HS-27A (cell line): ENCODE data around the gene BAG1.

ENCODE experiments used
- DNase-seq: peaks from one replicate; pipeline ENCODE4 v3.0.0-alpha.2; 2012; ENCODE audit warnings: low read depth, missing footprints

BAG1 gene

DNA sequence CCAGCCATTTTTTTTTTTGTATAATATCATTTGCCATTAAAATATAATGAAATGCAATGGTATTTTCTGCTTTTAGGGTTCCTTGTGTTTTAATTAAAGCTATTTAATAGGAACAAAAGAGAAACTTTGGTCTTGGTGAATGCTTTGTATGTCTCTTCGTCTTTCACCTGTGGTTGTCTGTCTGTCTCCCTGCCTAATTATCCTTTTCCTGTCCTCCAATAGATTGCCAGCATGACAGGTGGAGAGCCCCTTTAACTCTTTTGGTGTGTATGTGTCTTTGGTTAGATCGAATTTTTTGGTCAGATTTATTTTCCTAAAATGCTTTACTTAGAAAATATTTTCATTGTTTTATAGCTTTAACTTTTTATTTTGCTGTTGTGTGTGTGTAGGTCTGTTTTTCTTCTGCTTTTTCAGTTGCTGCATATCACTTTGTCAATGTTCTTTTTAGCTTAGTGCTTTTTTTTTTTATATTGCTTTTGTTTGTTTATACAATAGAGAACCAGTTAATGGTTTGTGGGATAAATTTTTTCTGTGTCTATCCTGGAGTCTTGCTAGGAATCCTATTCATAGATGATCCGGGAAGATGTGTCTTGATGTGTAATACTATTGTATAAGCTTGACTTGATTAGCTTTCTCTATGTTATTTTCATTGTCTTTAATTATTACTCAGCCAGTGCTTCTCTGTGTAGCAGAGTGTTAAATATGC is 8.9 kb upstream of the BAG1 start:
- DNase-seq: no peak

DNA sequence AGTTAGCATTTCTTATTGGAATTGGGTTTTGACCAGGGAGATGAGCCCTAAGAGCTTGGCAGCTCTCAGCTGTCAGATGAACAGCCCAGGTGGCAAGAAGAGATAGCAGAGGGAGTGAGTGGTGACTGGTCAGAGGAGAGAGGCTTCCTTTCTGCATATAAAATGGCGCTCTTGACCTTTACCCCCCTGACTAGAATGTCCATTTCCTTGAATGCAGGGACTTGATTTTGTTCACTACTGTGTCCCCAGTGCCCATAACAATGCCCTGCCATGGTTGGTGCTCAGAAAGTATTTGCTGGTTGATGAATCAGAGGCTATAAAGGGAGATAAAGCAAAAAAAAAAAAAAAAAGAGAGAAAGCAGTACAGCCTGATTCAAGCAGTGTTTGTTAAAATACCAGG is 7.6 kb upstream of the BAG1 start:
- DNase-seq: no peak

DNA sequence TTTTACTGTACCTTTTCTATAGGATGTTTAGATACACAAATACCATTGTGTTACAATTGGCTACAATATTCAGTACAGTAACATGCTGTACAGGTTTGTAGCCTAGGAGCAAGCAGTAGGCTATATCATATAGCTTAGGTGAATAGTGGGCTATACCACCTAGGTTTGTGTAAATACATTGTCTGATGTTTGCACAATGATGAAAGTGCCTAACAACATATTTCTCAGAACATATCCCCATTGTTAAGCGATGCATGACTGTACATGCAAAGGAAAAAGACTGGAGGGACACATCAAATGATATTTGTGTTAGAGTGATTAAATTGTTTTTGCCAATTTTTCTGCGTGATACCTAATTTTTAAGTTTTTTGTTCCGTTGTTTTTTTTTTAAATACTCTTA is 5.6 kb upstream of the BAG1 start:
- no peak for DNase-seq

DNA sequence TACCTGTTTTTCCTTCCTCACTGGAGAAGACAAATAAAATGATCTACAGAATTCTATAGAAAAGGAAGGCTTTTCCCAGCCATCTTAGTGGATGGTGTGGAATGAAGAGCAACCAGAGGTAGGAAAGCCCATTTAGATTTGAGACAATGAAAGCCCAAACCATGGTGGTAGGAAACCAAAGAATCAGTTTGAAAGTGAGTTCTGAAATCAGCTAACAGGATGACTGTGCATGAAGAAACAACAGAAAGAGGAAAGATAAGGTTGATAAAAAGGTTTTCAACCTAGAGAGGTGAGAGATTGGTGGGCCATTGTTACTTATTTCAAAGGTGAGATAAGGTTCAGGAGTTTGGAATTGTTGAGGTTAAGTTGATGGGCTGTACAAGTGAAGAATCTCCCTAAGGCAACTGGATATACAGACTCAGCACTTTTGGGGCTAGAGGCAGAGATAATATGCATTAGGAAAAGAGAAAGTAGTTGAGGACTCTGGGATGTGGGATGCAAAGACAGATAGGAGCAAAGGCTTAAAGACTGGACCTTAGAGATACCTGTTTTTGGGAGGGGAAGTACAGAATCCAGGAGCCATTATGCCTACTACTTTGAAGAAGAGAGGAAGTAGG is 2.8 kb upstream of the BAG1 start:
- no peak for DNase-seq

DNA sequence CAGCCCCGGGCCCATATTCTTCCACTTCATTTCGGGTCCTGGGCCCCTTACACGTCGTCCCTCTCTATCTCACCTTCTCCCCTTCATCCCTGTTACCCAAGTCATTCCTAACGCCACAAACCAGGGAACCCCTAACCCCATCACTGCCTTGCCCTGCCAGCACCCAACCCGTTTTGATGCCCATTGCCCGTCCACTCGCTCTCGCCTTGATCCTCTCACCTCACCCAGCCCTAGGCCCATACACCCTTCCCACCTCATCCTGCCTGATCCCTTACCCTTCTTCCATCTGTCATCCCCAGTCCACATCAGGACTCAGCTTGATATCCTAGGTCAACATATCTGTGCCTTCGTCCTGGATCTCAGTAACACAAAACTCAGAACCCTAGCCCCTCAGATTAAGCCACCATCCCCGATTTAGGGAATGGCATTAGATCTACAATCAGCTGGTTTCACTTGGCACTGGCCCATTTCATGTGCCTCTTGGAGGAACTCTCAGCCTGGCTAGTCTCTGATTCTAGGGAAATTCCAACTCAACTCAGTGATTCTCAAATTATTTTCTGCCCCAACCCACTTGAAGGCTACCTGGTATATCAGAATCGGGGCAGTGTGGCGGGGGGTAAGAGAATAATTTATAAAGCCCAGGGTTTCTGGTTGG is 830 bp upstream of the BAG1 start:
- no peak for DNase-seq

DNA sequence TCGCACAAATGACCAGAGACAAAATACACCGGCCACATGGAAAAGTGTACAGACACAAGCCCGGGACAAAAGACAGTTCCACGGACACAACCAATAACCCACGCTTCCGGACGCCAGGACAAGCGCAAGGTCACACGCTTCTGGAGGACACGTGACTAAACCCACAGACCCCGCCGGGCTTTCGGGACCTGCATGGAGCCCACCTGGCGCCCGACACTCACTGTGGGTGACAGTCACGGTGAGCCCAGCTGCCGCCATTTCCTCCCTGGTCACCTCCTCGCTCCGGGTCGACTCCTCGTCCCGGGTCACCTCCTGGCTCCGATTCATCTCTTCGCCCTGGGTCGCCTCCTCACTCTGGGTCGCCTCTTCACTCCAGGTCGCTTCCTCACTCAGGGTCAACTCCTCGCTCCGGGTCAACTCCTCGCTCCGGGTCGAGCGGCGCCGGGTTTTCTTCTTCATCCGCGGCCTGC is 470 bp downstream of the BAG1 start:
- peak; percentile 14 for DNase-seq

DNA sequence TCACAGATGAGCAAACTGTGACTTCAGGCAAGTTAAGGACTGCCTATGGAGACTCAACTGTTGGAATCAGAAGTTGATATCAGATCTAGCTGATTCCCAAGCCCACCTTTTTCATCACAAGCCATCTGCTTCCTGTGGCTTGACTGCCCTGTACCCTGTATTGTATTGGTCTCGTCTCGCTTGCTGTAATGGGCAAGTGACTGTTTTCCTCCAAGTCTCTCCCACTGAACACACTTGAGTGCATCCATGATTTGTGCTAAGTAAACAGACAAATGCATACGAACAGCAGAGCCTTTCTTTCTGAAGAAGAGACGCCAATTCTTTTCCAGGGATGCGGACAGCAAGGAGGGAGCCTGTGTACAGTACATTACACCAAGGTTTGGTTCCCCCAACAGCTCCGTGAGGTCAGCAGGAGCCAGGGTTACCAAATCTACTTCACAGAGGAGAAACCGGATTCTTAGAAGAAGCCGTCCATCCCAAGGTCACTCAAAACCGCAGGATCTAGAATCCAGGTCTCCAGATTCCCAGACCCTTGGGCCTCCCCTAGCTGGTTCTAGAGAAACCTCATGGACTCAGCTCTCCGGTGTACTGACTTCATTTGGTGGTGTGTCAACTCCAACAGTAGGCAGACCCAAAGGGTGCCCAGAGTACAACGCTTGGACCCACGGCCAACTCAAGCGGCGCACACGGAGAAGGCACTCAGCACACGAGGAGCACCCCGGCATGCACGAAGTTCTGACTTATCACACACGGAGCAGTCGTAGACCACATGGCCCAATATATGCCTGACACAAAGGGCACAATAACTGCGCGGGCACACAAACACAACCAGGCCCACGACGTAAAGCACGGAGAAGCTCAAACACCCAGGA is 1.1 kb downstream of the BAG1 start:
- peak; percentile 12 for DNase-seq

DNA sequence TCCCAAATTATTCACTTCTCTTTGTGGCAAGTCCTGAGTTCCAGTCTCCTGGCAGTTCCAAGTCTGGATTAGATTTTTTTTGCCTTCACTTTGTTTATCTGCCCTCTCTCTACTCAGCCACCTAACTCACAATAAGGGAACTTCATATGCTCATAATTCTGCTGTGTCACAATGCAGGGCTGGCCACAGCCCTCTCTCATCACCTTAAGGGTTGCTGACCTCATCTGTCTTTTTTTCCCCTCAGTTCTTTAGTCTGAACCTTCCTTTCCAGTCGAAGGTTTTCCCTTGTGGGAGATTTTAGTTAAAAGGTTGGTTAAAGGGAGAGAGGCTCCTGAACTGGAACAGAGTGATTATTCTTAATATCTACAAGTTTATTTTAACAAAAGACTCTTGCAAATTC is 4.1 kb downstream of the BAG1 start:
- no peak for DNase-seq

DNA sequence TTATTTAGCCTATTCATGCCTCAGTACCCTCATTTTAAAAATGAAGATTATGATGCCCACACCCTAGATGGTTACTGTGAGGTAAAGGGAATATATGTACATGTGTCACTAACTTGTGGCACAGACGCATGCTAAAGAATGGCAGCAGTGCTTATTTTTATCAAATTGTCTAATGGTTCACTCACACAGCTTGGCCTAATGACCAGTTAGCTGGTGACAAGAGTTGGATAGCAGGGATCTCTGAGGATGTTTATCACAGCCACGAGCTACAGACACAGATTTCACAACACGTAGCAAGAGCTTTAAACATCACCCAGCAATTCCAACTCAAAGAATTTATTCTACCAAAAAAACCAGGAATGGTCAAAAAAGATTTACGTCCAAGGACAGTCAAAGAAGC is 7.2 kb downstream of the BAG1 start:
- DNase-seq: no peak

DNA sequence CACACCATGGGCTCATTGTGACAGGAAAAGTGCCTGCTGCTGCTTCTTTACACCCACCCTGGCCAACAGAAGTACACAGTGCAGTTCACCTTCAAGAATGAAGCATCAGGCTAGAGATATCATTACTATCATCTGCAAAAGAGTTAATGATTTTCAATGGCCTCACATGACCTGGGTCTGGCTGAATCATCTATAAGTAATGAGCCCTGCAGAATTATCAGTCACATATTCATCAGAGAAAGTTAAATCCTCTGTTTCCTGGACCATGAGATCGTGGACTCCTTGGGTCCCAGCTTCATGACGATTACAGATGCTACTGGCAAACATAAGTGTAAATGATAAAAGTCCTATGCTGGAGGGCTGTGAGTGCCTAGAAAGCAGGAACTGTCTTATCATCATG is 8.3 kb downstream of the BAG1 start:
- no peak for DNase-seq

DNA sequence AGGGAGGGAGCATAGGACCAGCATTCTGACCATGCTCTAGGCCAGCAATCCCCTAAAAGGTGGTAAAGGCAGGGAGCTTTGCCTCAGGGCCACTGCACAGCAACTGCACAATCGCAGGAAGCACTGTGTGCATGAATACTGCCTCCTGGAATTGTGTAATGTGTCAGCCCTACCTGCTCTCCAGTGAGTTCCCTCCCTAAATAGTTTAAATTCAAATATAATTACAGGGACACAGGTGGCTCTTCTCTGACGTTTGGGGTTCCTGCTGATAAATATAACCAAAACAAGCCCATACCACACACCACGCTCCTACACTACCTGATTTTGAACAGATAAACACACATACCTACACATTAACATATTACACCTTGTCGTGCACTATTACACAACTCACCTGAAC is 9.0 kb downstream of the BAG1 start:
- DNase-seq: no peak

DNA sequence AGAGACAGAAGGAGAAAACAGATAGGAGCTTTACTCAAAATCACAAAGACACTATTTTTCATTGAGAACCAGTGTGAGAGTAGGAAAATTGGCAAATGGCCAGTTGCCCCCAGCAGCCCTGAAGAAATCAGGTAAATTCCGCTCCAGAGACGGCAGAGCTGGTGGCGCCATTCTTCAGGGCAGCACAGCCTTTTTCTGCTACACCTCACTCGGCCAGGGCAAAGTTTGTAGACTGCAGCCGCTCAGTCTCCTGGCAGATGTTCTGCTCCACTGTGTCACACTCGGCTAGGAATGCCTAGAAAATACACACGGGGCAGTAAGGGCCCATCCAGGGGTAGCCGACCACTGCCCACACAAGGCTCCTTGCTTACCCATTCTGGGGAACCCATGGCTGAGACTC is 9.5 kb downstream of the BAG1 start:
- no peak for DNase-seq

DNA sequence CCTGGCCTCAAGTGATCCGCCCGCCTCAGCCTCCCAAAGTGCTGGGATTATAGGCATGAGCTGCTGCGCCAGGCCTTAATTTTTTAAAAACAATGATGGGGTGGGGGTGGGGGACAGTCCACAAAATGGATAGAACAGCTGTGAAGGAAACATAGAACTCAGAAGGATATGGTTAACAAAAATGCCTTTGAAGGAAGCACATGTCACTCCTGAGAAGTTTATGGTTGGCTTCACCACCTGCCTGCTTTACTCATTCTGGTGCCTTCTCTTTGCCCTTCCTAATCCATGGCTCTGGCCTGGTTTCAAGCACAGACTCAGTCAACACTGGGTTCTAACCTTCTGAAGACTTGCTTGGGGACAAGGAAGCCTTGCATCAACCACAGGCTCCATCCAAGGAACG is 10.3 kb downstream of the BAG1 start:
- no peak for DNase-seq

DNA sequence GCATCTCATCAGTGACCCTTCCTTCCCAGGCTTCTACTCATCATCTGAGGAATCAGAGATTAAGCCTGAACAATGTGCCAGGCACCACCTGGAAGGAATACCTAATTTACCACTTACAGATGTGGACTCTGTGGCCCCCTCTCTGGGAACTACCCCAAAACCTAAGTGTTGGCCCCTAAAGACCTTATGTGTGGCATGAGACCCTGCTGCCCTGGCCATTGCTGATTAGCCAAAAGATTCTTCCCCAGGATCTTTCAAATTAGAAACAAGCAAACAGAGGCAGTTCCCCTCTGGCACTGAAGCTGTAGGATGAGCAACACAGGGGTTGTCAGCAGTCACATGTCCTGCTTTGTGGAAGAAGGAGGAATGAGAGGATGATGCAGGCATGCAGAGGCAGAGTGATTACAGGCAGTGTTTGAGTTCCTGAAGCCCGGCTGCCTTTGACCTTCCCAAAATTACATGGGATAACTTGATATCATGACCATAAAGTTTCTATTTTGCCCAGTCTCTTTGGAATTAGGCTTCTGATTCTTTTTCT is 14.0 kb downstream of the BAG1 start:
- DNase-seq: no peak

DNA sequence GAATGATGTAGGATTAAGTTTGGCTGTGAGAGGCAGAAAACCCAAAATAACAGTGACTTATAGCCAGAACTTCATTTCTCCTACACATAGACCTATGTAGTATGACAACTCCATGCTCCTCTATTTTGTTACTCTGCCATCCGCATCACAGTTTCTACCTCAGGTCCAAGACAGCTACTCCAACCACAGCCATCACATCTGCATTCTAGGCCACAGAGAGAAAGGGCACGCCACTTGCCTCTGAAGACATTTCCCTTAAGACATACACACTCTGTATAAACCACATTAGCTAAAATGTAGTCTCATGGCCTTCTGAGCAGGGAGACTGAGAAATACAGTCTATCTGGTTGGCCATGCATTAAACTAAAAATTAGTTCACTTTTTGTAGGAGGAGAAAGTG is 14.5 kb downstream of the BAG1 start:
- no peak for DNase-seq

DNA sequence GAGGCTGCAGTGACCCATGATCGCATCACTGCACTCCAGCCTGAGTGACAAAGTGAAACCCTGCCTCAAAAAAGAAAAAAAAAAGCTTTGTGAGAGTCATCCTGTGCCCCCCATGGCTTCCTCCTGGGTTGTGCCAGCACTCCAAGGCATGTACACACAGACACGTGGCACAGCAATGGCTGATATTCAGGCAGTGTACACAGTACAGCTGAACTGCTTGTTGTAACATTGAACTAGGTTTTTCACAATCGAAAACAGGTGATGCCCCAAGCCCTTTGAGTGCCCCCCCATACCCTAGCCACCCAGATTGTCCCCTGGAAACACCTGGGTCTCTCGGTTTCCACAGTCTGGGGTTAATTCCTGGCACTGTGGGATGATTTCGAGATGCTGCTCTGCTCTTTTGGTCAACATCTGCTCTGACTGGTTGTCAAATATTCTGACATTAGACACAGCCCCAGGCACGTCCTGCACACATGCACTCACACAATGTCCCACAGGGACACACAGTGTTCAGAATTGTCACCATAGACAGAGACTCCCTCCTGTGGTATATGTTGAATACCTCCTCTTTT is 15.3 kb downstream of the BAG1 start:
- DNase-seq: no peak

DNA sequence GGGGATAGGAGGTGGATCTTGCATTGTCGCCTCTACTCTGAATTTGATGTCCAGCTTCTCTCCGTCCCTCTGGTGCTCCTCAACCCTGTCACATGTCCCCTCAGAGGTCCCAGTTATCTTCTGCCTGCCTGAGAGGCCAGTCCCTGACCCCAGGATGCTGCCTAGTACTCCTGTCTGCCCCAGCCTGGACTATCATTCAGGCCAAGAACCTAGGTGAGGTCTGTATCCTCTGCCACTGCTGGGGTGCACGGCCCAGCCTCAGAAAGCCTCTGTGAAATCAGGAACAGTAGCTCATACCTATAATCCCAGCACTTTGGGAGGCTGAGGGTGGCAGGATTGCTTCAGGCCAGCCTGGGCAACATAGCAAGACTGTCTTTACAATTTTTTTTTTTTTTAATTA is 15.9 kb downstream of the BAG1 start:
- no peak for DNase-seq

DNA sequence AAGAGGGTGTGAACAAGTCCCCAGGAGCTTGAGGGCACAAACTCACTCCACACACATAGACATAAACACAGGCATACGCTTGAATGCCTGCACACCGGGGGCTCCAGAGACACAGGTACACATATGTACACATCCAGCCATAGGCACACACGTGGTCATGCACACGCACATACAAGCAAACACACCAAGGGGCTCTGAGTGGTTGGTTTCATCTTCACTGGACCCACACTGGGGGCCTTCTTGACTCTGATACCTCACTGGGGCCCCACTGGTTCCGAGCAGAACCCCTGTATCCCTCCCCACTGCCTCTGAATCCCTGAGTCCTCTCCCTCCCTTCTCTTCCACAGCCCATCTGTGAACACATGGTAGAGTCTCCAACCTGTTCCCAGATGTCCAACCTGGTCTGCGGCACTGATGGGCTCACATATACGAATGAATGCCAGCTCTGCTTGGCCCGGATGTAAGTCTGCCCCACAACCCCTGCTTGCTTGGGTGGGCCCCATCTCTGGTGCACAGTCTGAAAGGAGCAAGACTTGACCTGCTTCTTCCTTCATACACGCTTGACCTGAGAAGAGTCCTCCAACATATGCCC is 18.1 kb downstream of the BAG1 start:
- DNase-seq: no peak

DNA sequence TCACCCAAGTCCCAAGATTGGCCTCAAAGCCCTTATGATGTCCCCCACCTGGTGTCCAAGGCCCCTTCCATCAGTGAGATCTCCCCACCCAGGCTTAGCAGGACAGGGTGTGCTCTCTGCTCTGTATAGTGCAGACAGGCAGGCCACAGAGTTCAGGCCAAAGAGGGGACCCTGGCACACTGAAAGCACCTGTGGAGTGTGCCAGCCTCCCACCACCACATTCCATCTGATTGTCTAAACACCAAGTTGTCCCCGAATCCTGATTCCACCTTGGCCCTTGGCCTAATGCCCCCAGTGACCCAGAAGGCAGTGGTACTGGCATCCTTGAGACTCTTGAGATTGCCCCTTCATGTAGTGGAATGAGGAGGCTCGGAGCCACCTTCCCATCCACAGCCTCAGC is 19.2 kb downstream of the BAG1 start:
- no peak for DNase-seq

DNA sequence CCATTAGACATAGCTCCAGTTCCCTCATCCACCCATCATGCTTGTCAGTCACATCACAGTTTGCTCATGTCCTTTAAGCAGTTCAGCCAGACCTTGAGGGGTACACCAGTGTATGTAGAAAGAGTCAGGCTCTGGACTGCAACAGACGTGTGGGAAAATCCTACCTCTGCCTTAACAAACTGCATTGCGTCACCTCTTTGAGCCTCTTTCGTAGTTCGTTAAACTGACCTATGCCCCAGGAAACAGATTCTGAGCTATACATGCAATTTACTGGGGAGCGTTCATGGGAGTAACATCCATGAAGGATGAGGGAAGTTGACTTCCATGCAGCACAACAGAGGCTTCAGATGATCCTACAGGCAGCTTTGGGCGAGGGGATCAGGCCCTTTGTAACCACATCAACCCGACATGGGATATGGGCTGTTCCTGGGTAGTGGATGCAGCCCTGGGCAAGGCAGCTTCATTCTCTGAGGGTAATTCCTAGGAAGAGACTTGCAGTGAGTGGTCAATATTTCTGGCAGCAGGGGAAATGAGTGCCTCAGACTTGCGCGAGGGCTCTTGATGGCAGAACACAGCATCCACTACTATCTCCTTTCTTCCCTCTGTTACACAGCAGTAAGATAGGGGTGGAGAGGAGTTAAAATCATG is 20.2 kb downstream of the BAG1 start:
- DNase-seq: no peak

DNA sequence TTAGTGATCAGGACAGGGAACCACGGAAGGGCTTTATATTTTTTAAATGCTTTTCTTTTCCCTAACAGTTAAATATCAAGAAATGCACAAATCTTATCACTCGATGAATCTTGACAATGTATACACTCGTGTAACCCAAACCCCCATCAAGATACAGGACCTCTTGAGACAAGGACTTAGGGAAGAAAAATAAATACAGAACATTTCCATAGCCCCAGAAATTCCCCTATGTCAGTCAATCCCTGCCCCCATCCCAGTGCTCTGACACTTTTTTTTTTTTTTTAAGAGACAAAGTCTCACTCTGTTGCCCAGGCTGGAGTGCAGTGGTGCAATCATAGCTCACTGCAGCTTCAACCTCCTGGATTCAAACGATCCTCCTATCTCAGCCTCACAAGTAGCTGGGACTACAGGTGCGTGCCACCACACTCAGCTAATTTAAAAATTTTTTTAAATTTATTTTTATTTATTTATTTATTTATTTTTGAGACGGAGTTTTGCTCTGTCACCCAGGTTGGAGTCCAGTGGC is 21.8 kb downstream of the BAG1 start:
- no peak for DNase-seq
